HG02588 (cell line): ENCODE results near the gene TPSAB1.
"Not testable (repeated sequence)": the region's sequence is repeated elsewhere in the genome, so short reads cannot be mapped to it uniquely, and the experiment has no call there.

ENCODE experiments used
- ATAC-seq: cut with Tn5 transposase; IDR thresholded peaks from one replicate; pipeline ENCODE4 v1.9.1; 2021; ENCODE audit warnings: mild to moderate bottlenecking, moderate library complexity; ENCODE audit not compliant: unreplicated experiment

The TPSAB1 gene

GRCh38 chr16:1222553-1223354, 17.8 kb upstream of the TPSAB1 start:
- ATAC-seq = no peak

- ATAC-seq = no peak
Measured at GRCh38 chr16:1223355-1224214, 16.9 kb upstream of the TPSAB1 start.

- ATAC-seq = no peak
Measured at GRCh38 chr16:1224558-1224957, 15.9 kb upstream of the TPSAB1 start.

- ATAC-seq = no peak
Measured at GRCh38 chr16:1225051-1225451, 15.5 kb upstream of the TPSAB1 start, which contains the start of gene TPSG1. Gene TPSG1 (minus strand): TSS chr16:1225268. CDS start chr16:1225252, 16 bp downstream.

GRCh38 chr16:1225728-1226311, 14.7 kb upstream of the TPSAB1 start:
- not testable (repeated sequence) for ATAC-seq

GRCh38 chr16:1226692-1227091, 13.8 kb upstream of the TPSAB1 start:
- not testable (repeated sequence) for ATAC-seq

GRCh38 chr16:1228227-1228626, 12.3 kb upstream of the TPSAB1 start:
- not testable (repeated sequence) for ATAC-seq

GRCh38 chr16:1229476-1229875, 11.0 kb upstream of the TPSAB1 start:
- ATAC-seq = not testable (repeated sequence)

- not testable (repeated sequence) for ATAC-seq
Measured at GRCh38 chr16:1230084-1230470, 10.4 kb upstream of the TPSAB1 start, which contains the start of gene TPSB2. Gene TPSB2 (minus strand): TSS chr16:1230184. CDS start chr16:1229951, 233 bp downstream.

GRCh38 chr16:1230471-1231212, 9.9 kb upstream of the TPSAB1 start:
- not testable (repeated sequence) for ATAC-seq

- not testable (repeated sequence) for ATAC-seq
Measured at GRCh38 chr16:1231301-1231700, 9.2 kb upstream of the TPSAB1 start.

GRCh38 chr16:1232049-1232748, 8.3 kb upstream of the TPSAB1 start:
- ATAC-seq = not testable (repeated sequence)

- ATAC-seq = not testable (repeated sequence)
Measured at GRCh38 chr16:1236659-1237058, 3.8 kb upstream of the TPSAB1 start.

GRCh38 chr16:1237990-1238389, 2.5 kb upstream of the TPSAB1 start:
- no peak for ATAC-seq

- not testable (repeated sequence) for ATAC-seq
Measured at GRCh38 chr16:1238909-1239308, 1.6 kb upstream of the TPSAB1 start.

- not testable (repeated sequence) for ATAC-seq
Measured at GRCh38 chr16:1239575-1239974, 930 bp upstream of the TPSAB1 start.

GRCh38 chr16:1241081-1241480, 576 bp downstream of the TPSAB1 start:
- not testable (repeated sequence) for ATAC-seq

GRCh38 chr16:1243363-1243762, 2.9 kb downstream of the TPSAB1 start:
- not testable (repeated sequence) for ATAC-seq

GRCh38 chr16:1243907-1244850, 3.7 kb downstream of the TPSAB1 start:
- ATAC-seq = not testable (repeated sequence)
